Measurements from ENCODE around the gene DNAJC6.
A peak's percentile ranks its signal among the peaks of the same experiment; 100 is the strongest.
"Not testable (repeated sequence)": the region's sequence is repeated elsewhere in the genome, so short reads cannot be mapped to it uniquely, and the experiment has no call there.

The DNAJC6 gene

GRCh38 chr1:65377496-65378246 is 68.3 kb downstream of the DNAJC6 start:
- no peak for TF ChIP-seq CTCF (IDR thresholded peaks at IDR 0.05; ENCODE audit: low read depth, low read length, missing control alignments)
- Histone ChIP-seq H3K4me3 (ENCODE audit: low read depth, low read length) (no peak overlapping the region), H3K27me3 (replicated peaks) (no peaks in the 10 kb centered on the region), H3K27ac (no peak overlapping the region), H3K36me3 (replicated peaks) (no peaks in the 10 kb centered on the region)
- in situ Hi-C loops (cut with HindIII; ENCODE audit: low pct_ligation_motif_present, low sequenced_read_pairs), result no loop called here
- DNase-seq, result no peak

- no peak for TF ChIP-seq CTCF (IDR thresholded peaks at IDR 0.05; ENCODE audit: low read depth, low read length, missing control alignments)
- no peak overlapping the region for H3K27ac ChIP-seq
- H3K27me3 ChIP-seq (replicated peaks), result no peaks in the 10 kb centered on the region
- DNase-seq, result no peak
- H3K4me3 ChIP-seq (ENCODE audit: low read depth, low read length), result no peak overlapping the region
- in situ Hi-C loops (cut with HindIII; ENCODE audit: low pct_ligation_motif_present, low sequenced_read_pairs), result no loop called here
- H3K36me3 ChIP-seq (replicated peaks), result no peaks in the 10 kb centered on the region
Observed at GRCh38 chr1:65378247-65378946, 69.1 kb downstream of the DNAJC6 start.

DNA sequence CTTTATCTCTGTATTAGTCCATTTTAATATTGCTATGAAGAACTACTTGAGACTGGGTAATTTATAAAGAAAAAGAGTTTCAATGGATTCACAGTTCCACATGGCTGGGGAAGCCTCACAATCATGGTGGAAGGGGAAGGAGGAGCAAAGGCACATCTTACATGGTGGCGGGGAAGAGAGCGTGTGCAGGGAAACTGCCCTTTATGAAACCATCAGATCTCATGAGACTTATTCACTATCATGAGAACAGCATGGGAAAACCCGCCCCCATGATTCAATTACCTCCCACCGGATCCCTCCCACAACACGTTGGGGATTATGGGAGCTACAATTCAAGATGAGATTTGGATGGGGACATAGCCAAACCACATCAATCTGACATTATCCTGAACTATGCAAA is 75.1 kb downstream of the DNAJC6 start:
- H3K27ac ChIP-seq; H3K36me3 ChIP-seq (replicated peaks); in situ Hi-C loops (cut with HindIII; ENCODE audit: low pct_ligation_motif_present, low sequenced_read_pairs); H3K27me3 ChIP-seq (replicated peaks); DNase-seq; H3K4me3 ChIP-seq (ENCODE audit: low read depth, low read length): not testable (repeated sequence)

DNA sequence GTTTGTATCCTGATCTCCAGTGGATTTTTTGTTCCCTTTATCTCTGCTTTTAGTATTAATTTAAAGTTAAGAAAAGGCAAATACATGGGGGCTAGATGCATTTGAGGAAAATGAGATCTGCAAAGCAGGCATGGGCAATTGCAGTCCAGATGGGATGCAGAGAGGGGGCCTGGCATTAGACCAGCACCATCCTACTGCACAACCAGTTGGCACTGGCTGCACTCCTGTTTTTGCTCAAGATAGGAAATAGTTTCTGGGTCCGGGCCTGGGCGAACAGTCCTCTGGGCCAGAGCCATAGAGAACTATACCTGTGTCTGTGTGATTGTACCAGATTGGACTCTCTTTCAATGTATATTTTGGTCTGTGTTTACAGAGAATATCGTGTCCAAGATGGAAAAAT is 77.1 kb downstream of the DNAJC6 start:
- no peak for DNase-seq
- no peaks in the 10 kb centered on the region for H3K27me3 ChIP-seq (replicated peaks)
- H3K36me3 ChIP-seq (replicated peaks), result no peaks in the 10 kb centered on the region
- H3K4me3 ChIP-seq (ENCODE audit: low read depth, low read length), result no peak overlapping the region
- no peak overlapping the region for H3K27ac ChIP-seq
- in situ Hi-C loops (cut with HindIII; ENCODE audit: low pct_ligation_motif_present, low sequenced_read_pairs), result no loop called here
- TF ChIP-seq CTCF (IDR thresholded peaks at IDR 0.05; ENCODE audit: low read depth, low read length, missing control alignments), result no peak

GRCh38 chr1:65387821-65388220 is 78.5 kb downstream of the DNAJC6 start:
- no peak overlapping the region for H3K4me3 ChIP-seq (ENCODE audit: low read depth, low read length)
- H3K27ac ChIP-seq, result no peak overlapping the region
- no peaks in the 10 kb centered on the region for H3K36me3 ChIP-seq (replicated peaks)
- no peak for DNase-seq
- TF ChIP-seq CTCF (IDR thresholded peaks at IDR 0.05; ENCODE audit: low read depth, low read length, missing control alignments), result no peak
- H3K27me3 ChIP-seq (replicated peaks), result no peaks in the 10 kb centered on the region
- in situ Hi-C loops (cut with HindIII; ENCODE audit: low pct_ligation_motif_present, low sequenced_read_pairs), result no loop called here

DNA sequence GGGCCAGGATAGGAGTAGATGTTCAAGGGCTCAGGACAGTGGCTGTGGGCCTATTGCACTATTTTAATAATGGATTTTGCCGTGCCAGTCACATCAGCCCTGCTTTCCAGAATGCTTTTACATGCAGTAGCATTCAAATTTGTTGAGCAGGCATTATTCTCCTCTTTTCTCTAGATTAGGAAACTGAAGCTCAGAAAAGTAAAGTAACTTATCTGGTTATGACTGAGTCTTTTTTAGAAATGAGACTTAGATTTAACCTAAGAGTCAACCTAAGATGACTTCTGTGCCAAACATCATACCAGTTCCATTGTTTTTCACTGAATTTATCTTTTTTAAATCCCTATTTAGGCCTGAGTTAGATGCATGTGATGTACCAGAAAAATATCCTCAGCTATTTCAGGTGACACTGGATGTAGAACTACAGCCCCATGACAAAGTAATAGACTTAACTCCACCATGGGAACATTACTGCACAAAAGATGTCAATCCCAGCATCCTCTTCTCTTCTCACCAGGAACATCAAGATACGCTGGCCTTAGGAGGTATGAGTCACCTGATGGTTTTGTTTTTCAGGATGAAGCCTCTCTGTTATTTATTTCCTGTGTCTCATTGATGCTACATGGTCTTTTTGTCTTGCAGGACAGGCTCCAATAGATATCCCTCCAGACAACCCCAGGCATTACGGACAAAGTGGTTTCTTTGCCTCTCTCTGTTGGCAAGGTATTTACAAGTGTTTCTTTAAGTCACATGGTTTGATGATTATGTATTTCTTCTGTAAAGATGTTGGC is 79.8 kb downstream of the DNAJC6 start:
- no peak for TF ChIP-seq CTCF (IDR thresholded peaks at IDR 0.05; ENCODE audit: low read depth, low read length, missing control alignments)
- in situ Hi-C loops (cut with HindIII; ENCODE audit: low pct_ligation_motif_present, low sequenced_read_pairs), result no loop called here
- DNase-seq, result peak; percentile 7
- no peaks in the 10 kb centered on the region for H3K36me3 ChIP-seq (replicated peaks)
- H3K27ac ChIP-seq, result no peak overlapping the region
- H3K4me3 ChIP-seq (ENCODE audit: low read depth, low read length), result no peak overlapping the region
- no peaks in the 10 kb centered on the region for H3K27me3 ChIP-seq (replicated peaks)
